Urinary bladder (tissue), 4 donors: ENCODE results near the gene MAB21L1. TPM values are rescaled to one million over a fixed set of nuclear protein-coding genes. Genes with fewer than 3 reads are reported as not detected.

ENCODE experiments used
- DNase-seq: peaks from one replicate; pipeline ENCODE4 v3.0.0-alpha.2; 2015; ENCODE audit errors: extremely low spot score
- H3K27ac ChIP-seq: one replicate; pipeline ENCODE4 v1.5.1; 2013; ENCODE audit warnings: low read depth, mild to moderate bottlenecking, moderate library complexity
- H3K36me3 ChIP-seq: one replicate; pipeline ENCODE4 v1.6.1; 2013; ENCODE audit warnings: mild to moderate bottlenecking, moderate library complexity; ENCODE audit not compliant: insufficient read depth
- H3K4me1 ChIP-seq: one replicate; pipeline ENCODE4 v1.6.1; 2013; ENCODE audit warnings: mild to moderate bottlenecking, moderate library complexity; ENCODE audit not compliant: insufficient read depth
- H3K4me3 ChIP-seq: one replicate; pipeline ENCODE4 v1.5.1; 2013; ENCODE audit warnings: low read depth, low read length
- WGBS: extraction: QIAGEN DNeasy Blood & Tissue Kit; methylation state at CpG from one replicate; pipeline ENCODE4 v1.1.7; 2013; 5-methylcytosine and 5-hydroxymethylcytosine counted together
- polyA plus RNA-seq: library from polyadenylated mRNA; stranded (reverse); fragments of 200-250 nt; gene quantifications from one replicate; pipeline ENCODE4 v1.2.3, GENCODE V29; 2013
- total RNA-seq: library from RNA; depleted of rRNA; stranded (reverse); fragments of >200 nt; gene quantifications from one replicate; pipeline ENCODE4 v1.2.3, GENCODE V29; 2014
- donor health status: healthy with polysubstance abuse.
- donor health status: healthy.

MAB21L1 gene
- total and polyA plus RNA-seq, 2 donors: 1.3 to 3.2 TPM

- Histone ChIP-seq H3K4me3 (peak overlapping the region; percentile 38), H3K27ac (peak overlapping the region; percentile 29), H3K36me3 (no peaks in the 10 kb centered on the region), H3K4me1 (no peaks in the 10 kb centered on the region)
- WGBS: 36% methylated on average over 47 of the region's 47 CpGs
- DNase-seq: no peak
Measured at GRCh38 chr13:35475212-35475959, 1.1 kb downstream of the MAB21L1 start.

- DNase-seq: no peak
- Histone ChIP-seq H3K4me3 (peak overlapping the region; percentile 38), H3K4me1 (no peaks in the 10 kb centered on the region), H3K27ac (no peak overlapping the region), H3K36me3 (no peaks in the 10 kb centered on the region)
- 42% methylated on average over 17 of the region's 17 CpGs for WGBS
Measured at GRCh38 chr13:35474496-35475211, 1.8 kb downstream of the MAB21L1 start.

DNA sequence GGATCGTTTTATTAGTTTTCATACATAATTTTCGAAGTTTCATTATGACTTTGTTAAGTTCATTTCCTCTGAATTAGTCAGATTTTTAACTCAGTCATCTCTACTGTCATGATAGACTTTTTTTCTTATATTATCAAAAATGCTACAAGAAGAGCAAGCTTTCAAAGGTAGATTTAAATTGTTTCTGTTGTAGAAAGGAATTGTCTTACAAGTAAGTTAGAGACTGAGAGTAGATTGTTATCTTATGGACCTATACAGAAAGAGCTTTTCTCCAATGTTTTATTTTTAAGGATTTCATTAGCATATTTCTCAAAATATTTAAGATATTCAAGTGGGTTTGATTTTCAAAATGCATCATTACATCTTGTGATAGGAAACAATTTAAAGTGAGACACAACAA lies 2.7 kb downstream of the MAB21L1 start:
- Histone ChIP-seq H3K36me3 (no peaks in the 10 kb centered on the region), H3K4me1 (no peaks in the 10 kb centered on the region), H3K4me3 (no peak overlapping the region), H3K27ac (no peak overlapping the region)
- DNase-seq: no peak
- 83% methylated on average over 2 of the region's 2 CpGs for WGBS

DNA sequence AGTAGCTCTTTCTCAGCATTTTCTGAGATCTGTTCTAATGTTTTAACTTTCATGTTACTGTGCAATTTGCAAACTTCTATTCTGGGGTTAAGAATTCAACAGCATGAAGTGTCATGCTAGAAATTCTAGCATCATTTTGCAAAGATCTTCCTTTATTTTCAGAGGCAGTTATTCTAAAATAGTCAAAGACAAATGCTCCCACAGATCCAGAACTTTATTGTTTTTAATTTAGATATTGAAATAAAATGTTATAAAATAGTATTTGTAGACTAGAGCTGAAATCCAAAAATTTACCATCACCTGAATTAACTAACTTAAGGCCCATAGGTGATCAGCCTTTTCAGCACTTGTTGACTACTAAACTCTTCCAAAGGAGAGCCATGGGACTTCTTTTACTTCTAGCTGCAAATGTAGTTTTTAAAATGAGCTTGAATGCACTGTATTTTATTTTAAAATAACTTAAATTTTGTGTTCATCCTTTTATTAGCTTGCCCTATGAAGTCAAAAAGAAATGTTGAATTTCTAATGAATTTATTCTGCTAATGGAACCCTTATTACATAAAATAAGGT lies 3.2 kb downstream of the MAB21L1 start:
- Histone ChIP-seq H3K36me3 (no peaks in the 10 kb centered on the region), H3K4me1 (no peaks in the 10 kb centered on the region), H3K4me3 (no peak overlapping the region), H3K27ac (no peak overlapping the region)
- no peak for DNase-seq

DNA sequence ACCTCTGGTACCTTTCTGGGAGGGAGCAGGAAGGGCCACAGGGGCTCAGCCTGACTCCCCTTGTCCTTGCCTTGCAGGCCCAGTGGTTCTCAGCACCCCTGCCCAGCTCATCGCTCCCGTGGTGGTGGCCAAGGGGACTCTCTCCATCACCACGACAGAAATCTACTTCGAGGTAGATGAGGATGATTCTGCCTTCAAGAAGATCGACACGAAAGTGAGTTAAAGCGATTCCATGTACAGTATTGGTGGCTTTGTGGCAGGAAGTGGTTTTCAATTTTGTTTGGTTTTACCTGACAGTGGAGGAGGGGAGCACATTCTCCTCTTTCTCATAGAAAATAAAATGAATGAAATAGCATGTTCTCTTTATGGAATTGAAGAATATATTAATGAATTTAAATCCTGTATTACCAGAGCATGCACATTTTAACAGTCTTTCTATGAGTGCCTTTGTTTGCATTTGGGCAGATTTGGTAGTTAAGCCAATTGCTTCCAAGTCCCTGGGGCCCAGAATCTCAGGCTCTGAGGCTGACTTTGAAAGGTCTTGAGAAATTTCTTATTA lies 4.1 kb downstream of the MAB21L1 start:
- Histone ChIP-seq H3K4me3 (no peak overlapping the region), H3K27ac (no peak overlapping the region), H3K36me3 (no peaks in the 10 kb centered on the region), H3K4me1 (no peaks in the 10 kb centered on the region)
- 77% methylated on average over 7 of the region's 7 CpGs for WGBS
- no peak for DNase-seq

DNA sequence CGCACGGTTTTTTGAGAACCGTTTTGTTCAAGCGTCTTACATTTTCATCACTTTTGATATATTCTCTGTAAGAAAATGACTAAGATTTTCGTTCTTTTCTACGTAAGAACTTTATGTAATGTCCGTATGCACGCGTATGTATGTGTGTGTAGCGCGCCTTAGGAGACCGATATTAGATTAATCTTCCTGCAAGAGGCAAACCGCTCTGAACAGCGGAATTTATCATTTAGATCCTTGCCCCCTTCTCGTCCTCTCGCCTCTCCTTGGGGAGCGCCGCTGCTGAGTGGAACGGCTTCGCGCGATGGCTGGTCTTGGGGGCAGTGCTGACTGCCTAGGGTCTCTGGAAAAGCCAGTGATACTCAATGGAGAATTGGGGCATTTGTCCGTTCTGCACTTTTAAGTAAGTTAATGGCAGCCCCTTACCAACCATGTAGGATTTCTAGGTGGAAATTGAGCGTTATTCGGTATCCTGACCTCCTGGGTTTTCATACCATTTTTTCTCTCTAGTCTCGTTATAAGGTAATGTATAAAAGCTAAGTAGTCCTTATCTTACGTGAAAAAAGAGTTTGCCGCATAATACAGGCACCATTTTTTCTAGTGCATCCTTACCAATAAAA lies 4.7 kb downstream of the MAB21L1 start:
- no peaks in the 10 kb centered on the region for H3K36me3 ChIP-seq
- WGBS: 67% methylated on average over 28 of the region's 28 CpGs
- peak overlapping the region; percentile 6 for H3K27ac ChIP-seq
- no peak overlapping the region for H3K4me3 ChIP-seq
- no peak for DNase-seq
- no peaks in the 10 kb centered on the region for H3K4me1 ChIP-seq

GRCh38 chr13:35470671-35471661 lies 5.5 kb downstream of the MAB21L1 start:
- H3K4me3 ChIP-seq: peak overlapping the region; percentile 46
- no peak for DNase-seq
- H3K27ac ChIP-seq: peak overlapping the region; percentile 76
- no peaks in the 10 kb centered on the region for H3K4me1 ChIP-seq
- 23% methylated on average over 68 of the region's 68 CpGs for whole genome bisulfite sequencing
- no peaks in the 10 kb centered on the region for H3K36me3 ChIP-seq

GRCh38 chr13:35469806-35470525 lies 6.5 kb downstream of the MAB21L1 start:
- no peak for DNase-seq
- WGBS: 56% methylated on average over 10 of the region's 10 CpGs
- Histone ChIP-seq H3K4me1 (no peaks in the 10 kb centered on the region), H3K36me3 (no peaks in the 10 kb centered on the region), H3K4me3 (peak overlapping the region; percentile 46), H3K27ac (peak overlapping the region; percentile 76)

- H3K4me1 ChIP-seq: no peaks in the 10 kb centered on the region
- no peak for DNase-seq
- 86% methylated on average over 1 of the region's 1 CpG for WGBS
- no peak overlapping the region for H3K4me3 ChIP-seq
- no peak overlapping the region for H3K27ac ChIP-seq
- no peaks in the 10 kb centered on the region for H3K36me3 ChIP-seq
Measured at GRCh38 chr13:35468195-35468594, 8.3 kb downstream of the MAB21L1 start.

- no peak for DNase-seq
- 91% methylated on average over 3 of the region's 3 CpGs for WGBS
Measured at GRCh38 chr13:35465371-35465770, 11.1 kb downstream of the MAB21L1 start.

DNA sequence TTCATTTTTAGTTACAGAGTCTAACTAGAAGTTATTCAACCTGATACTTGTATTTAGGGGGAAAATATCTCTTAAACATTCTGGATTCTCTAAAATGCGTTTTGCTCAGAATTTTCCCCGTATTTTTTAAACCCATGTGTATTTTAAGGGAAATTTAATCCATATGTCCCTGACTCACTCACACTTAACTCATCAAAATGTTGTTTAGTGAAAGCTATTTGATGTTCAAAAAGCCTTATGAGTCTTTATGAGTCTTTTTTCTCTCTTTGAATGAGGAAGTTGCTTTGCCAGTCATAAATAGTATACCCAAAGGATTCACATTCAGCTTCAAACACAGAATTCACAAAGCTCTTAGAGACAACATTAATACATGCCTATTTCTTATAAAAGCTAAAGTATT lies 16.4 kb downstream of the MAB21L1 start:
- no peak for DNase-seq
- Histone ChIP-seq H3K27ac (no peak overlapping the region), H3K36me3 (no peaks in the 10 kb centered on the region), H3K4me3 (no peak overlapping the region), H3K4me1 (no peaks in the 10 kb centered on the region)
- WGBS: 93% methylated on average over 2 of the region's 2 CpGs

More at GRCh38 chr13:35465371-35465770, 11.1 kb downstream of the MAB21L1 start:
- no peaks in the 10 kb centered on the region for H3K36me3 ChIP-seq
- no peaks in the 10 kb centered on the region for H3K4me1 ChIP-seq
- no peak overlapping the region for H3K27ac ChIP-seq
- no peak overlapping the region for H3K4me3 ChIP-seq

DNA sequence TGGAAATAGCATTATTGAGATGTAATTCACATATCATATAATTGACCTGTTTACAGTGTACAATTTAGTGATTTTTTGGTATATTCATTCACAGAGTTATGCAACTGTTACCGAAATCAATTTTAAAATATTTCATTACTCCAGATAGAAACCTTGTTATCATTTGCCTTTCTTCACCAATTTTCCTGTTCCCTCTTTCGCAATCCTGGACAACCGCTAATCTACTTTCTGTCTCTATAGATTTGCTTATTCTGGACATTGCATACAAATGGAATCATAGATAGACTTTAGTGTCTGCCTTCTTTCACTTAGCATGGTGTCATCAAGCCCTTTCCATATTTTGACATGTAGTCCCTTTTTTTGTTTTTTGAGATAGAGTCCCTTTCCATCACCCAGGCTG lies 19.2 kb downstream of the MAB21L1 start:
- no peak overlapping the region for H3K27ac ChIP-seq
- H3K4me1 ChIP-seq: no peaks in the 10 kb centered on the region
- 98% methylated on average over 3 of the region's 3 CpGs for WGBS
- DNase-seq: no peak
- no peaks in the 10 kb centered on the region for H3K36me3 ChIP-seq
- no peak overlapping the region for H3K4me3 ChIP-seq
